NK-92 (cell line): ENCODE data around the gene SDK1.
"Not testable (repeated sequence)": the region's sequence is repeated elsewhere in the genome, so short reads cannot be mapped to it uniquely, and the experiment has no call there.

Experiments
- DNase-seq: peaks from one replicate; lab custom pipeline; 2025; ENCODE audit not compliant: unreplicated experiment; lab: John Stamatoyannopoulos, UW

The SDK1 gene

GRCh38 chr7:3721422-3721821 lies 420.4 kb downstream of the SDK1 start:
- DNase-seq = no peak

DNA sequence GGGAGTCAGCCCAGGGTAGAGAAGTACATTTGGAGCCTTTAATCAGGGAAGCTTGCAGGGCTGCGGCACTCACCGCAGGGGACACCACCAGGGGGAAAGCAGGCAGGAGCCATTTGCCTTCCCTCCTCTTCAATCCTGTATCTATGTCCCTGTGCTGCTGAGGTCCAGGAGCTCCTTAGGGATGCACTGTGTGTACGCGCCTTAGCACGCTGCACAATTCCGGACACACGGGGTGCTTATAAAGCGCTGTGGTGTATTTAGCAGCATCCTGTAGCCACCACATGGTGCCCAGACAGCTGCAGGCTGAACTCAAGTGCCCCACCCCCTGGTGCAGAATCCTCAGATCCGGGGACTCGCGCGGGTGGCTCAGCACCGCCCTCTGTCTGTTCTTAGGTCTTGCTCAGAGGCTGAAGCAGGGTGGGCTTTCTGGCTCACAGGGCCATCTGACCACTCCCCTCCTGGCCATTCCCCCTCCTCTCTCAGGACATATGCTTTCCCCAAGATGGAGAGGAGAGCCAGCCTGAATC lies 421.4 kb downstream of the SDK1 start:
- no peak for DNase-seq

GRCh38 chr7:3725155-3726059 lies 424.4 kb downstream of the SDK1 start:
- no peak for DNase-seq

DNA sequence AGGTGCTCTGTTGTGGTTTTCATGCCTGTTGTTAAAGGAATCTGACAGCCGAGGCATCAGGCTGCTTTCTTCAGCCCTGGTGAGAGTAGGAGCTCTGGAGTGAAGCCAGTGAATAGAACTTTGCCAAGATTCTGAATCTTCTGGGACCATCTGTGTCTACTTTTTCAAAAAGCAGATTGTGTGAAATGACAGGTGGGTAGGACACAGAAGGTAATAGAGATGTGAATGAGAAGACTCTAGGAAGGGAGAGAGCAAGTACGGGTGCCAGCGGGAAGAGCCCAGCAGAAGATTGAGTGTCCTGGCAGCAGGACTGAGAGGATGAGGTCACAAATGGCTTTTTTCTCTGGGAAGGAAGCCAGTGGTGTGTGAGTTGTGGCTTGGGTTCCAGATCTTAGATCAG lies 429.2 kb downstream of the SDK1 start:
- DNase-seq = no peak

GRCh38 chr7:3732395-3733005 lies 431.4 kb downstream of the SDK1 start:
- DNase-seq = no peak

- DNase-seq = no peak
These were observed 432.6 kb downstream of the SDK1 start for GRCh38 chr7:3733541-3734140.

- no peak for DNase-seq
These were observed 437.9 kb downstream of the SDK1 start for GRCh38 chr7:3738964-3739363.

- no peak for DNase-seq
These were observed 438.9 kb downstream of the SDK1 start for GRCh38 chr7:3739983-3740382.

- no peak for DNase-seq
These were observed 446.4 kb downstream of the SDK1 start for GRCh38 chr7:3747467-3747866.

DNA sequence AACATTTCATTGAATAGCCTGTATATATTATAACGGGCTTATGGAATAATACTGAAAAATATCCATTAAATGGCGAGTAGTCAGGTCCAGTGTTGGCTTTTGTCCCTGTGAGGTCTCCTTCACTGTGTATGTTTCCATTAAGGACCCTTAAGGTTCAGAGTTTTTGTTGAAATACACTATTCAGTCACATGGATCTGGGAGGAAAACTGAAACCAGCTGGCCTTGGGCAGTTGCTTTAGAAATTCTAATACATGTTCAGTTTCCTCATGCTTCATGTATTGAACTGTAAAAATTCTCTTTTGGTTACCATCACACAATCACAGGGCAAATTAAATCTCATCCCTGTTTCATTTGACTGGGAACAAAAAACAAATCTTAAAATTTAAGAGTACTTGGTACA lies 447.3 kb downstream of the SDK1 start:
- DNase-seq = no peak

DNA sequence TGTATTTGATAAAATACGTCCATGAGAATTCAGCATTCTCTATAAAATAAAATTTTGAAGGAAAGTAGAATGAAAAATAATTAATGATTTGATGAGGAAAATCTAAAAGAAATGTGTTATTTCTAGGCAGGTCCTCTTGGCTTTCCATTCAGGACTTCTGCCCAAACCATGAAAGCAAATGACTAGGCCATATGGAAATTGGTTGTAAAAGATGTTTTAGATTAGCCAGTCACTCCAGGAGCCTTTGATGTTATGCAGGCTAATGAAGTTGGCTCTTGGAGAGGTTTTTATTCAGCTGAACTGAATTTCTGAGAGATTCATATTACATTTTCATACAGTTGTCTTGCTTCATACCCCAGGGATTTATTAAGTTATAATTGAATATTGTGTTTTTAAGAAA lies 452.8 kb downstream of the SDK1 start:
- DNase-seq = no peak

GRCh38 chr7:3754493-3755341 lies 453.7 kb downstream of the SDK1 start:
- no peak for DNase-seq

- DNase-seq = not testable (repeated sequence)
These were observed 454.9 kb downstream of the SDK1 start for GRCh38 chr7:3755778-3756453.

- no peak for DNase-seq
These were observed 456.0 kb downstream of the SDK1 start for GRCh38 chr7:3757059-3757458.

- no peak for DNase-seq
These were observed 459.6 kb downstream of the SDK1 start for GRCh38 chr7:3760651-3761050.

DNA sequence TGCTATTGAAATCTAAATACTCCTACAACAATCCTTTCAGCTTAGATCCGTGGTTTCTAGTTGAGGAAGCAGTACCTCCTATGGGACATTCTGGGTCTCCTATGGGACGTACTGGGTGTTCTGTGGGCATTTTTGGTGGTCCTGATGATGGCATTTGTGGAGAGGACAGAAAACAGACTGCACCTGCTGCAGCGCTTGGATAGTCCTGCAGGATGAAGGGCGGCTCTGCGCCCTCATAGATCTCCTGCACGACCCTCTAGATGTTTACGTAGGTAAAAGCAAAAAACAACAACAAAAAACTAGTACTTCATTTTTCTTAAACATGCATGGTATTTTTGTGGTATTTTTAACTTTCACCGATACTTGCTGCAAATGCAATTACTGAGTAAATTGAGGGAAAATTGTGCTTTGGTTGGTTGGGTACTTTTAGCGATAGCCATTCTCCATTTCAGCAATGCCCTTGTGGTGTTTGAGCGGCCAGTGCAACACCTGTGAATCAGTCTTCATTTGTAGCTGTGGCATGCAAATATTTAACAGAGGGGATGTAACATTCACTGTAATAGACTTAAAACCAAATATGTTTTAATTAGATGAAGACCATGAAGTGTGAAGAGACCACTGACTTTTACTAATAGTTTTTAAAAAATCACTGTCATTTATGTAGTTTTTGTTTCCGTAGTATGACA lies 461.2 kb downstream of the SDK1 start:
- DNase-seq = no peak

- DNase-seq = no peak
These were observed 467.1 kb downstream of the SDK1 start for GRCh38 chr7:3767917-3768777.

DNA sequence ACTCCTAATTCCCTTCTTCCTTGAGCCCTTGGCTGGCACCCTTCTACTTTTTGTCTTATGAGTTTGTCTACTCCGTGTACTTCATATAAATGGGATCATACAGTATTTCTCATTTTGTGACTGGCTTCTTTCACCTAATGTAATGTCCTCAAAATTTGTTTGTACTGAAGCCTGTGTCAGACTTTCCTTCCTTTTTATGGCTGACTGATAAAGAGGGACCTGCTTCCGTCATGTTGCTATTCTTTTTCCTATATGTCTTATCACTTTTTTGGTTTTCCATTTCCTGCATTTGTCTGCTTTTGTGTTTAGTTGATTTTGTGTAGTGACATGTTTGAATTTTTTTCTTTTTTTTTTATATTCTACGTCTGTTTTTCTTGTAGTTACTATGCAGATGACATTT lies 470.9 kb downstream of the SDK1 start:
- no peak for DNase-seq

- no peak for DNase-seq
These were observed 477.3 kb downstream of the SDK1 start for GRCh38 chr7:3778345-3778744.
